NCI-H128 (cell line): ENCODE data around the gene CCDC187.
"Not testable (repeated sequence)": the region's sequence is repeated elsewhere in the genome, so short reads cannot be mapped to it uniquely, and the experiment has no call there.

Experiments
- DNase-seq: peaks from one replicate; lab custom pipeline; 2025; ENCODE audit not compliant: unreplicated experiment; lab: John Stamatoyannopoulos, UW

Gene CCDC187

DNA sequence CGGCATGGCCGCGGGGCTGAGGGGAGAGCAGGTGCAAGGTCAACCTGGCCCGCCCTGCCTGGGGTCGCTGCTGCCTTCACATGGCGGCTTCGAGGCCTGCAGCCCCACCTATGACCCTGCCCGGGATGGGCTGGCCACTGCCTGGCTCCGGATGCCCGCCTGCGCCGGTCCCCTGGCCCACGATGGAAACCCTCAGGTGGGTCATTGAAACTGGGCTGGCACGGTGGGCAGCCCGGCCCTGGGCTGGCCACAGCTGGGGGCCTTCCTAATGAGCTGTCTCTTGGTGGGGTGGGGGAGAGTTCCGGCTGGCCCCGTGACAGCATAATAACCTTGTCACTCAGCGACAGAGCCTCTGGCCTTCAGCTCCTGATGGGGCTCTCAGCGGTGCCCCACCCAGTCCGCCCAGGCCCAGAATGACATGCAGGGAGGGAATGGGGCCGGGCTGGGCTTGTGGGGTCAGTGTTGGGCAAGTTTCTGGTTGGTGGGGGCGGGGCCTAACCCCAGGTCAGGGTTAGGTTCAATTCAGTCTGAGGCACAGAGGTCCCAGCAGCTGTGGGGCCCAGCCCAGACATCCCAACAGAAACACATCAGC is at the start of gene CCDC187:
Gene CCDC187 (minus strand): TSS at position 270 of the 592 bp plus-strand sequence. CDS start 264 bp downstream, at position 6.
- DNase-seq: no peak

GRCh38 chr9:136353088-136353487 is 49.2 kb upstream of the CCDC187 start:
- no peak for DNase-seq

DNA sequence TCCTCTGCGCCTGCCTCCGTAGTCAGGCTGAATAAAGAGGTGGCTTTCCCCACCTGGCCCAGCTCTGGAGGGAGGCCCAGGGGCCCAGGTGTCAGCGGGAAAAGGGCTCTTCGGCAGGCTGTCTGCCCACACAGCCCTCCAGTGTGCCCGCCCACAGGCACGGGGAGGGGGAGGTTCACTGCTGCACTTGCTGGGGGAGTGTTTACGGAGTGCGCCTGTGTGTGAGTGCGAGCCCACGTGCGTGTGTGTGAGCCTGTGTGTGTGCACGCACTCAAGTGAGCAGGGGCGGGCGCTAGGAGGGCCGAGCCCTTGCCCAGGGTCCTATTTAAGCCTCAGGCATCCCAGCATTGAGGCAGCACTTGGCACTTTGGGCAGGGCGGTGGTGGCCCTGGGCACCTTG is 48.8 kb upstream of the CCDC187 start:
- no peak for DNase-seq

- DNase-seq: not testable (repeated sequence)
Observed at GRCh38 chr9:136351868-136352267, 48.0 kb upstream of the CCDC187 start.

- DNase-seq: no peak
Observed at GRCh38 chr9:136351252-136351800, 47.4 kb upstream of the CCDC187 start.

DNA sequence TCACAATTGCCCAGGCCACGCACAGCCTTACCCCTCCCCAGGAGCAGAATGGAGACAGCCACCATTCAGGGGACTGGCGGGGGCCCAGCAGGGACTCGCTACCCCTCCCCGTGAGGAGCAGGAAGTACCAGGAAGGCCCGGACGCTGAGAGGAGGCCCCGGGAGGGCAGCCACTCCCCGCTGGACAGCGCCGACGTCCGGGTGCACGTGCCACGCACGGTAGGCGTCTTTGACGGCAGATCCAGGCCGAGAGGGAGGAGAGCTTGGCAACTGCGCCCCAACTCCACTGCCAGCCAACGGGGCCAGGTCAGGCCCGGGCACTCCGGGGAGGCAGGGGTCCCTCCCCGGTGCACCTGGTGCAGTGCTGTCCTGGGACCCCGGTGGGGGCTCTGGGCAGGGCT is 45.7 kb upstream of the CCDC187 start:
- no peak for DNase-seq

- DNase-seq: no peak
Observed at GRCh38 chr9:136348691-136349090, 44.8 kb upstream of the CCDC187 start.

DNA sequence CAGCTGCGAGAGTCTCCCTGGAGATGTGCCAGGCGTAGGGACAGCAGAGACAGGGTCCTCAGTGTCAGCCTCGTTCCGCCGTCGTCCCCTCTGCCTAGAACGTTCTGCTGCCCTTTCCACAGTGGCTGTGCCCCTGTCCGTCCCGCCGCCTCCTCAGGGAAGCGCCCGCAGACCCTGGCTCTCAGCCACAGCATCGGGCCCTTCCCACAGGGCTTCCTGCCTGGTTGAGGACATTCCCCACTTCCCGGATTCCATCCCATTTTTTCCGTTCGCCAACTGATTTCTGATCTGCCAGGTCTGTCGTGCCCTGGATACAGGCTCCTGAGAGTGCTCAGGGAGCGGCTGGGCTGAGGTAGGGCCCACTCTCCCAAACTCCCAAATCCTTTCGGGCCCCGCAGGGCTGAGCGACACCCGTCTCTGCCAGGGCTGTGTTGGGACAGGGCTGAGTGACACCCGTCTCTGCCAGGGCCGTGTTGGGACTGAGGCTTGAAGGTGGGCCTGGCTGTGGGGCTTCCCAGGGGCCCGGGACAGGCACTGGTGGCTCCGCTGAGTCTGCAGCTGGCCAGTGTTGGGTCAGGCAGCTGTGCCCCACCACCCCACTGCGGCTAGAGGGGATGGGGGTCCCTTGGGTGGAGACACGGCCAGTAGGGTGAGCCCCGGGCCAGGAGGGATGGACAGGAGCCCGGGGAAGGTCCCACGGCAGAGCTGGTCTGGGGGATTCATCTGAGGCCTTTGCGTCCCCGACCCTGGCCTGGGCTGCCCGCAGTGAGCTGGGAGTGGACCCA is 43.8 kb upstream of the CCDC187 start:
- DNase-seq: no peak

- DNase-seq: no peak
Observed at GRCh38 chr9:136346927-136347465, 43.1 kb upstream of the CCDC187 start.

DNA sequence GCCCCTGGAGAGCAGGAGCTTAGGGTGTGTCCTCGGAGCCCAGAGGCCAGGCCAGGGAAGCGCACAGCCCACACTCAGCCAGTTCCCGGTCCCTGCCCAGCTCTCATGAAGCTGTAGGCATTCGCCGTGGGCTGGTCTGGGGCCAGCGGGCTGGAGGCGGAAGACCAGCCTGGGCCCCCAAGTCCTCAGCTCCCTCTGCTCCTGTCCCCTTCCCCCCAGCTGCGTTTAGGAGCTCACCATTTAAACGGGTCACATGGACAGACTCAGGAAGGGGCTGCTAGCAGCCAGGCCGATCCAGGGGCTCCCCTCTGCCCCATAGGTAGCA is 42.2 kb upstream of the CCDC187 start:
- no peak for DNase-seq

DNA sequence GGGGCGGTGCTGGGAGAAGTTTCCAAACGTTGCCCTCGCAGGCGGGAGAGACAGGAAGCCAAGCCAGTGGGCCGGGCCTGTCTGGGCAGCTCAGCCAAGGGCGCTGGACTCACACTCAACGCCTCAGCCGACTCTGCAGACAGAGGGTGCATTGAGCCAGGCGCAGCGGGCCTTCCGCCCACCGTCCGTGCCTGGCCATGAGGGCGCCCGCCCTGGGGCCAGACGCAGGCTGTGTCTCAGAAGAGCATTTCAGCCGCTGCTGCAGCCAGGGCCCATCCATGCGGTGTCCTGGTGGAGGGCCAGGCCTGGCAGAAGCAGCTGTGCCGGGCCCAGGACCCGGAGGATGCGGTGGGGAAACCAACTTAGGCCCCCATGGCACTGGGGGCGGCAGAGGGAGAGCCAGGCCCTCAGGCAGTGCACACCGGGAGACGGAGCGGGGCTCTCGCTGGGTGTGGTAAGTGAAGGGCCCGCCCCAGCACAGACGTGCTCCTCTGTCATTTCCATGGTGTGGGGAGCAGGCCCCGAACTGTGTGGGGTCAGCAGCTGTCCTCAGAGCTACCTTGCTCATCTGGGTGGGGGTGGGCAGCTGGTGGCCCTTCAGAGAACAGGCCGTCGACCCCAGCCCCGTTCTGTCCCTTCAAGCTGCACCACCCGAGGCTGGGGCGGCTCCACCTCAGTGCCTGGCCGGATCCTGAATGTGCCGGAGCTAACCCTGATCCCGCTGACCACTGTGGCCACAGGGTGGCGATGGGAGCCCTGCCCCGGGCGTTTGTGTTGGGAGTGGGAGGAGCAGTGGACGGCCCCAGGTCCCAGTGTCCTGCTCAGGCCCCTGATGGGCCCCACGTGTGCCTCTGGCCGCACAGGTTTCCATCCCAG is 41.6 kb upstream of the CCDC187 start:
- no peak for DNase-seq

GRCh38 chr9:136344544-136345280 is 40.8 kb upstream of the CCDC187 start:
- no peak for DNase-seq

GRCh38 chr9:136343884-136344269 is 40.0 kb upstream of the CCDC187 start:
- DNase-seq: no peak

DNA sequence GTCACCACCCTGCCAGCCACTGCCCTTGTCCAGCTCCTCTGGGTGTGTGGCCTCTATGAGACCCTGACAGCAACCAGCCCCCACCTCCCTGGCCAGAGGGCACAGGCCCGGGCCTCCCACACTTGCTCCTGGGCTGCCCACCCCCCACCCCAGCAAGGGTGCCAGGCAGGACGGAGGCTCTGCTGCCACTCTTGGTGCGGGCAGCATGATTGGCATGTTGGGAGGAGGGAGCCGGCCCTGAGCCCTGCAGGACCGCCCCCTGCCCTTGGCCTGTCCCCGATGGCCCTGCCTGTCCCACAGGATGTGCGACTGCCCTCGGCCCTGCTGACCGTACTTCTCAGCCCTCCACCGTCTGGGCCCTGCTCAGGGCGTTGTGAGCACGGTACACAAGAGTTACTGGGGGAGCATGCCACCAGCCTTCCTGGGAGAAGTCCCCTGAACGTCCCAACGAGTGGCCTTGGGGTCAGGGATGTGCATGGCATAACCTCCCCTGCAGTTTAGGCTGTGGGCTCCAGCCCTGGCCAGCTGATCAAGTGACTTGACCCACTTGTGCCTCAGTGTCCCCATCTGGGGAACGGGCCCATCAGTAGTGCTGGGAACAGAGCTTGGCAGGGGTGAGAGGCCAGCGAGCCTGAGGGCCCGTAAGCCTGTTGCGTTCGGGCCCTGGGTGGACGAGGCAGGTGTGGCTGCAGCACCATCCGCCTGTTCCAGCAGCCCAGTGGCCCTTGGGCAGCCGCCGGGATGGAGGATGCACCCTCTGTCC is 39.4 kb upstream of the CCDC187 start:
- no peak for DNase-seq

DNA sequence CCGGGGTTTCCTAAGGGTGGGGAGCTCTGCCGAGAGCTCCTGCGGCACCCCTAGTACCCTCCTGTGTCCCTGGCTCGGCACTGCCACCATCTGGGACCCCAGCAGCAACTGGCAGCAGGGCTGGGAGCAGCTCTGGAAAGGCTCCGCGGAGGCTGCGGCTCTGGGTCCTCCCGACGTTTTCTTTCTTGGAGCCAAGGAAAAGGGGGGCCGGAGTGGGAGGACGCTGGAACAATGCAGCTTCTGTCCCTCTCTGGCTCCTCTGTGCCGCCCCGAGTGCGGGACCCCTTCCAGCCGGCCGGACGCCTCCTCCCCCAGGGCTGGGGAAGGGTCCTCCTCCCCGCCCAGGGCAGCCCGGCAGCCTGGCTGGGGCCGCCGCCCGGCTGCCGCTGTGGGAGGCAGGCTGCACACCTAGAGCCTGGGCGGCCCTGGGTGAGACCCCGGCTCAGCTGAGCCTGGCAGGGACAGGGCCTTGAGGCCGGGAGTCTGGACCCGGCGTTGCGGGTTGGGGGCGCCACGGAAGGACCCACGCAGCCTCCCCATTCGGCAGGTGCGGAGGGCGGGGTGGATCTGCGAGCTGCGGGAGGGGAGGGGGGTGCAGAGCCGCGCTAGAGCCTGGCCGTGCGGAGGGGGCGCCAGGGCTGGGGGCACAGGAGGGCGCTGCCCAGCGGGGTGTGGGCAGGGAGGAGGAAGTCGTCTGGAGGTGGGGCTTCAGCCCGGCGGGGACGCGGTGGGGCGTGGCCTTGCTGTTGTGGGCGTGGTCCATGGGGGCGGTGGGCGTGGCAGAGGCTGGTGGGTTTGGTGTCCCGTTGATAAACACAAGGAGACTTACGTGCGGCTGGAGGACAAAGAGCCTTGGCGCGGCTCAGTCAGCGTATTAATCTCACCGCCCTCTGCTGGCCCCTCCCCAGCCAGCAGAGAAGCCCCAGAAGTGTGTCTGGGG is 38.6 kb upstream of the CCDC187 start:
- DNase-seq: no peak

GRCh38 chr9:136341769-136342168 is 37.9 kb upstream of the CCDC187 start:
- no peak for DNase-seq

GRCh38 chr9:136341042-136341655 is 37.3 kb upstream of the CCDC187 start:
- no peak for DNase-seq

GRCh38 chr9:136340356-136341041 is 36.6 kb upstream of the CCDC187 start:
- no peak for DNase-seq
